Transverse colon (tissue), 3 donors: Measurements from ENCODE around the gene APBB2.

Experiments used
- CTCF ChIP-seq, 5 experiments: fragments of 200-600 bp in 3 of 5; fragments of 450-650 bp in 2 of 5; sonication (generic) in 3 of 5; IDR thresholded peaks; 1 replicate in 2 of 5; 2 replicates in 3 of 5; pipeline ENCODE4 v1.5.1; 2016 to 2017; ENCODE audit warnings: antibody characterized with exemption in 5 of 5, inconsistent platforms in 3 of 5, mild to moderate bottlenecking in 2 of 5, moderate library complexity in 1 of 5
- POLR2A ChIP-seq: fragments of 450-650 bp; IDR thresholded peaks from one replicate; pipeline ENCODE4 v1.6.1; 2016; ENCODE audit warnings: antibody characterized with exemption, mild to moderate bottlenecking, moderate library complexity

- TF ChIP-seq CTCF (IDR thresholded peaks at IDR 0.05): no peak
- no peak for TF ChIP-seq POLR2A
These were observed 401.5 kb downstream of the APBB2 start for GRCh38 chr4:40812856-40813255.
